Ascending aorta (tissue), 2 donors: ENCODE results near the gene TRERF1. TPM values are rescaled to one million over a fixed set of nuclear protein-coding genes. Genes with fewer than 3 reads are reported as not detected.

Experiments used
- DNase-seq, 2 donors: peaks; one replicate each; pipeline ENCODE4 v3.0.0-alpha.2; 2019; ENCODE audit warnings: low spot score in 2 of 2
- H3K27ac ChIP-seq, 2 donors: fragments of 200-600 bp; sonication (generic); one replicate each; pipeline ENCODE4 v1.5.1; 2016 to 2017; ENCODE audit warnings: mild to moderate bottlenecking in 1 of 2
- H3K27me3 ChIP-seq: fragments of 200-600 bp; sonication (generic); one replicate; pipeline ENCODE4 v1.5.1; 2017
- H3K36me3 ChIP-seq, 2 donors: fragments of 200-600 bp; sonication (generic); one replicate each; pipeline ENCODE4 v1.5.1; 2016
- H3K4me1 ChIP-seq, 2 donors: fragments of 200-600 bp; sonication (generic); one replicate each; pipeline ENCODE4 v1.5.1; 2016 to 2017; ENCODE audit warnings: mild to moderate bottlenecking in 1 of 2
- H3K4me3 ChIP-seq, 2 donors: fragments of 200-600 bp; sonication (generic); one replicate each; pipeline ENCODE4 v1.5.1; 2016 to 2017; ENCODE audit warnings: mild to moderate bottlenecking in 1 of 2
- H3K9me3 ChIP-seq, 2 donors: fragments of 200-600 bp; sonication (generic); one replicate each; pipeline ENCODE4 v1.5.1; 2016
- intact Hi-C: fragments of 100-400 bp; cut with DNase I; formaldehyde crosslinking; loops from one replicate; pipeline ENCODE4 v1.15.1; 2023
- total RNA-seq: library from RNA; depleted of rRNA; stranded (reverse); fragments of >200 nt; gene quantifications from one replicate; pipeline ENCODE4 v1.1.0, GENCODE V29; 2016
- TF ChIP-seq, protein P1 (sequence below), 3 experiments: fragments of 200-600 bp in 2 of 3; fragments of 450-650 bp in 1 of 3; sonication (generic) in 2 of 3; IDR thresholded peaks; one replicate each; pipeline ENCODE4 v1.5.1; 2016 to 2019; ENCODE audit warnings: antibody characterized with exemption in 3 of 3, mild to moderate bottlenecking in 1 of 3, moderate library complexity in 1 of 3

Gene TRERF1
- total RNA-seq, 1 donor from 2014 or later: 34.1 TPM

DNA sequence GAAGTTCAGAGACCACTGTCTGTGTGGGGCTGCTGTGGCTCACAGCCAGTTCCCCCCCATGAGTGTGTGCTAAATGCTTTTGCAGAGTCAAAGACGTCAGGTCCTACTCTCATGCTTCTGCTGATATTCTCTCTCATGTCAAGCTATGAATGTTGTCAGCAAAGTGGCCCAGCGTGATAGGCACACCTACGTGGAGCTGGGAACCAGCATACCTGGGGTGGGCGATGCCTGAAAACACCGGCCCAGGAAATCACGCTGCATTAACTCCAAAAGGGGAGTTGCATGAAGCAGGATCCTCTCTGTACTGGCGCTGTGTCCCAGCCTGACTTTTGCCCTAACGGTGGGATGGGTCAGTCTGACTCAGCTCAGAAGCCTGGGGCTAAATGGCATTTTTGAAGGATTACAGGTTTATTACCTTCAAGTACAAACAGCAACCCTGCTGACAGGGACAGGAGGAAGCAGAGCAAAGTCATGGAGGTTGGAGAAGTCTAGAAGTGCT lies 225.0 kb downstream of the TRERF1 start:
- TF ChIP-seq, protein P1, sequence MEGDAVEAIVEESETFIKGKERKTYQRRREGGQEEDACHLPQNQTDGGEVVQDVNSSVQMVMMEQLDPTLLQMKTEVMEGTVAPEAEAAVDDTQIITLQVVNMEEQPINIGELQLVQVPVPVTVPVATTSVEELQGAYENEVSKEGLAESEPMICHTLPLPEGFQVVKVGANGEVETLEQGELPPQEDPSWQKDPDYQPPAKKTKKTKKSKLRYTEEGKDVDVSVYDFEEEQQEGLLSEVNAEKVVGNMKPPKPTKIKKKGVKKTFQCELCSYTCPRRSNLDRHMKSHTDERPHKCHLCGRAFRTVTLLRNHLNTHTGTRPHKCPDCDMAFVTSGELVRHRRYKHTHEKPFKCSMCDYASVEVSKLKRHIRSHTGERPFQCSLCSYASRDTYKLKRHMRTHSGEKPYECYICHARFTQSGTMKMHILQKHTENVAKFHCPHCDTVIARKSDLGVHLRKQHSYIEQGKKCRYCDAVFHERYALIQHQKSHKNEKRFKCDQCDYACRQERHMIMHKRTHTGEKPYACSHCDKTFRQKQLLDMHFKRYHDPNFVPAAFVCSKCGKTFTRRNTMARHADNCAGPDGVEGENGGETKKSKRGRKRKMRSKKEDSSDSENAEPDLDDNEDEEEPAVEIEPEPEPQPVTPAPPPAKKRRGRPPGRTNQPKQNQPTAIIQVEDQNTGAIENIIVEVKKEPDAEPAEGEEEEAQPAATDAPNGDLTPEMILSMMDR (IDR thresholded peaks at IDR 0.05): no peak
- DNase-seq: no peak
- Histone ChIP-seq H3K4me3 (no peak overlapping the region), H3K36me3 (peaks cover 0 to 8% of the 10 kb centered on the region in 2 donors), H3K27ac (no peak overlapping the region), H3K4me1 (no peaks in the 10 kb centered on the region), H3K9me3 (no peaks in the 10 kb centered on the region), H3K27me3 (no peaks in the 10 kb centered on the region)
- intact Hi-C loops: no loop called here

DNA sequence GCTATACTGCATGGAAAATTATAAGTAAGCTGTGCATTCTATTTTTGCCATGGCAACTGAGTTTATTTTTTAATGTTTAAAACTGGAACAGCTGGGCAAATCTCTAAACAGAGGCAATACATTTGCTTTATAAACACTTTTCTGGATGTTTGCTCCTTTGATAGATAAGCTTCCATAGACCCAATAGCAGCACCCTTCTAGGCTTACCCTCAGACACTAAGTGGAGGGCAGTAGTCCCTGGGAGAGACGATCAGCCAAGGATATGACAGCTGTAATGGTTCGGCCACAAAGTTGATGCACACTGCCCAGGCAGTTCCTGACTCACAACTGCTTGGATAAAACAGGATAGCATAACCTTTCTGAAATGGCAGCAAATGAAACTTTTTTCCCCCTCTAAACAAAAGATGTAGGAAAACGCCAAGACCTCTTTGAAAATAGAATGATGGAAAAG lies 225.5 kb downstream of the TRERF1 start:
- DNase-seq: no peak
- intact Hi-C loops: no loop called here
- no peaks in the 10 kb centered on the region for H3K27me3 ChIP-seq
- no peaks in the 10 kb centered on the region for H3K4me1 ChIP-seq
- H3K27ac ChIP-seq: no peak overlapping the region
- no peak overlapping the region for H3K4me3 ChIP-seq
- no peaks in the 10 kb centered on the region for H3K9me3 ChIP-seq
- H3K36me3 ChIP-seq: peaks cover 0 to 8% of the 10 kb centered on the region in 2 donors
- TF ChIP-seq, protein P1 (IDR thresholded peaks at IDR 0.05): no peak

DNA sequence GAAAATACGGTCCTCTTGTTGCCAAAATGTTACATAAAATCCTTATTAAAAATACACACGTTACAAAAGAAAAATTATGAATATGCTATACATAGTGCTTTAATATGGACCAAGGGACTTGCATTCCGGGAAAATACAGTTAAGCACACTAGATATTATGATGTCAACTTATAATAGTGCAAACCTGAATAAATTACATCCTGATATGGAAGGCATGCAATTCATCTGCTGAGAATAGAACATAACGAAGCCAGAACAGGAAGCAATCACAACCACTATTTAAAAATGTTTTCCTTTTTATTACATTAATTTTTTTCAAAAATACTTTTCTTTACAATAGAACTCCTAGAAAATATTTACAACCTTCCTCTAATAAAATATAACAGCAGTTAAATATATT lies 226.3 kb downstream of the TRERF1 start:
- H3K27me3 ChIP-seq: no peaks in the 10 kb centered on the region
- no peak overlapping the region for H3K27ac ChIP-seq
- TF ChIP-seq, protein P1 (IDR thresholded peaks at IDR 0.05): no peak
- H3K36me3 ChIP-seq: peaks cover 0 to 8% of the 10 kb centered on the region in 2 donors
- DNase-seq: no peak
- no peaks in the 10 kb centered on the region for H3K4me1 ChIP-seq
- no peak overlapping the region for H3K4me3 ChIP-seq
- intact Hi-C loops: no loop called here
- no peaks in the 10 kb centered on the region for H3K9me3 ChIP-seq

DNA sequence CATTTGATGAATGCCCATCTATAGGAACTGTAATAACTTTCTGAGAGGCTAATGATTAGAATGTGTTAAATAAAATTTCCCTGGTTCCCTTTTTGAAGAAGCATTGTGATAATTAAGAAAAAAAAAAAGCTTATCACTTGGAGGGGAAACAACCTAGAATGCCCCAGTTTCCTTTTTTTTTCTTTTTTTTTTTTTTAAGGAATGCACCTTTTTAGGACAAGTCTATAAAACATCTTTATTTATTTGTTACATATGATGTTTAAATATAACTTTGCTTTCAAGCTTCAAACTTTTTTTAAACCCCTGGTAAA lies 226.7 kb downstream of the TRERF1 start:
- Histone ChIP-seq H3K27ac (no peak overlapping the region), H3K36me3 (peaks cover 0 to 8% of the 10 kb centered on the region in 2 donors), H3K4me1 (no peaks in the 10 kb centered on the region), H3K4me3 (no peak overlapping the region), H3K9me3 (no peaks in the 10 kb centered on the region), H3K27me3 (no peaks in the 10 kb centered on the region)
- intact Hi-C loops: no loop called here
- TF ChIP-seq, protein P1 (IDR thresholded peaks at IDR 0.05): no peak
- DNase-seq: no peak

DNA sequence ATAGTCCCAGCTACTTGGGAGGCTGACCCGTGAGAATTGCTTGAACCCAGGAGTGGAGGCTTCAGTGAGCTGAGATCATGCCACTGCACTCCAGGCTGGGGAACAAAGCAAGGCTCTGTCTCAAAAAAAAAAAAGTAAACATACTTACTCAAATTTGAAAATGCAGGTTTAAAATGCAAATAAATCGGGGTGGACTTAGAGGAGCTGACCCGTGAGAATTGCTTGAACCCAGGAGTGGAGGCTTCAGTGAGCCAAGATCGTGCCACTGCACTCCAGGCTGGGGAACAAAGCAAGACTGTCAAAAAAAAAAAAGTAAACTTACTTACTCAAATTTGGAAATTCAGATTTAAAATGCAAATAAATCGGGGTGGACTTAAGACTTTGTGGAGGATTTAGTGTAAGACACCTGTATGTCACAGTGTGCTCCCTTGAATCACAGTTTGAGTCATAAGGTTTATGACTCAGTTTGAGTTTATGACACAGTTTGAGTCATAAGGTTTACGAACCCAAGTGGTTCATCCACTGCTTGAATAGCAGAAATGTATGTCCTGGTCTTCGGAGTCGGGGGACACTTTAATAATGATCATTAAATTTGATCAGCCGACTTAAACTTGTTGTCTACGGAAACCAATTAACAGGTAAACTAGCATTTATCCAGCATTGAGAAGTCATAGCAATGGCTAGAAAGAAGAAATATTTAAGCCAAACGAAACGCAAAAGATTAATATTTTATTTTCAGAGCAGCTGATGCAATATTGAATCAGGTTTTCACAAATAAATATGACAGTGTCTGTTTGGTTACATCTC lies 227.3 kb downstream of the TRERF1 start:
- Histone ChIP-seq H3K9me3 (no peaks in the 10 kb centered on the region), H3K27ac (no peak overlapping the region), H3K36me3 (peaks cover 0 to 8% of the 10 kb centered on the region in 2 donors), H3K4me3 (no peak overlapping the region), H3K4me1 (no peaks in the 10 kb centered on the region), H3K27me3 (no peaks in the 10 kb centered on the region)
- TF ChIP-seq, protein P1 (IDR thresholded peaks at IDR 0.05): no peak
- no peak for DNase-seq
- intact Hi-C loops: no loop called here
